AG04450 (cell line): ENCODE measurements around the gene NTM. TPM values are rescaled to one million over a fixed set of nuclear protein-coding genes. Genes with fewer than 3 reads are reported as not detected.

Source experiments
- CTCF ChIA-PET: fragments of 300-600, 350-600 bp; formaldehyde crosslinking; extraction: SDS; loops from one replicate; lab custom pipeline; 2022; ENCODE audit warnings: antibody characterized with exemption, inconsistent platforms; lab: Charles Lee
- POLR2A ChIA-PET: fragments of 350-600 bp; formaldehyde crosslinking; extraction: SDS; loops from one replicate; lab custom pipeline; 2021; ENCODE audit warnings: antibody characterized with exemption, inconsistent platforms; lab: Yijun Ruan, JAX
- DNase-seq: peaks from one replicate; pipeline ENCODE4 v3.0.0-alpha.2; 2011; ENCODE audit warnings: low read depth, low spot score
- H3K27ac ChIP-seq: one replicate; pipeline ENCODE4 v1.5.1; 2012; ENCODE audit warnings: low read depth, low read length, control low read depth
- H3K27me3 ChIP-seq: one replicate; pipeline ENCODE4 v1.6.0; 2012; ENCODE audit warnings: low read length; ENCODE audit not compliant: control insufficient read depth, insufficient read depth
- H3K4me3 ChIP-seq: 2 replicates; pipeline ENCODE4 v1.5.1; 2011; ENCODE audit warnings: mild to moderate bottlenecking, low read depth, low read length, control low read depth
- H3K9me3 ChIP-seq: 2 replicates; pipeline ENCODE4 v1.5.1; 2012; ENCODE audit warnings: low read length; ENCODE audit not compliant: control insufficient read depth, insufficient read depth
- polyA plus RNA-seq: library from polyadenylated mRNA; depleted of rRNA; stranded (reverse); fragments of >200 nt; gene quantifications from 2 replicates; pipeline ENCODE4 v1.2.3, GENCODE V29; 2011
- TF ChIP-seq, protein P1 (sequence below): IDR thresholded peaks from 2 replicates; pipeline ENCODE4 v1.5.1; 2011; ENCODE audit warnings: low read depth, low read length, control low read depth, inconsistent platforms

Gene NTM
- polyA plus RNA-seq, 1 experiment: 26.9 TPM

DNA sequence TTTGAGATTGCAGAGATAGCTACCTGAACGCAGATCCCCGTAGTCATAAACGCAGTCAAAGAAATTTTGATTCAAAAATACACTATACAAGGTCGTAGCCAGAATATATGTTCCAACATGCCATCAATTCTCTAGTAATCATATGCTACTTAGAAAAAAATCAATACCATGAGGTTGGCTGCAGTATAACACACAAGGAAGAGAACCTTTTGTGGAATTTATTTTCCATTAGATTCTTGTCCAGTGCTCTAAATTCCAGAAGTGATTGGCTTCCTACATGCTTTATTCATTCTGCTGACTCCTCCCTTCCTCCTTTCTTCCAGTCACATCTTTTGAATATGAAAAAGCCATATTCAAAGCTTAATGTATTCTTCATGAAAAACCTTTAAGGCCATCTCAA lies 189.9 kb downstream of the NTM start:
- POLR2A ChIA-PET: no interaction called here

DNA sequence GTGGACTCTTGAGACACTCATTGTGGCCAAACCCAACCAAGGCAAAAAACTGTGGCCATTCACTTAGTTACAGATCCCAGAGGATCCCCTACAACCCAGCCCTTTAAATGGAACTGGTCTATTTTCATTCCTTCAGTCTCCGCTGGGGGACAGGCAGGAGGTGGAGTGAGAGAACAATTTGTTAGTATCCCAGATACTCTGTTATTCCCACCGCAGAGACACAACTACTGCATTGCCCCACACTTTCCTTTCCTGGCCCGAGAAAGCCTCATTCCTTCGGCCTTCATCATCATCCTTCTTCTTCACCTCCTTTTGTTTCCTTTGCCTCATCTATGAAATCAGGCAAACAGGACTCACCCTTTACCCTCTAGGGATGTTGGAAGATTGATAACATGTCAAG lies 191.1 kb downstream of the NTM start:
- H3K27ac ChIP-seq: no peak overlapping the region
- CTCF ChIA-PET: no interaction called here
- no peak for DNase-seq
- H3K4me3 ChIP-seq: no peak overlapping the region
- POLR2A ChIA-PET: no interaction called here
- no peaks in the 10 kb centered on the region for H3K27me3 ChIP-seq
- H3K9me3 ChIP-seq: no peaks in the 10 kb centered on the region
- TF ChIP-seq, protein P1, sequence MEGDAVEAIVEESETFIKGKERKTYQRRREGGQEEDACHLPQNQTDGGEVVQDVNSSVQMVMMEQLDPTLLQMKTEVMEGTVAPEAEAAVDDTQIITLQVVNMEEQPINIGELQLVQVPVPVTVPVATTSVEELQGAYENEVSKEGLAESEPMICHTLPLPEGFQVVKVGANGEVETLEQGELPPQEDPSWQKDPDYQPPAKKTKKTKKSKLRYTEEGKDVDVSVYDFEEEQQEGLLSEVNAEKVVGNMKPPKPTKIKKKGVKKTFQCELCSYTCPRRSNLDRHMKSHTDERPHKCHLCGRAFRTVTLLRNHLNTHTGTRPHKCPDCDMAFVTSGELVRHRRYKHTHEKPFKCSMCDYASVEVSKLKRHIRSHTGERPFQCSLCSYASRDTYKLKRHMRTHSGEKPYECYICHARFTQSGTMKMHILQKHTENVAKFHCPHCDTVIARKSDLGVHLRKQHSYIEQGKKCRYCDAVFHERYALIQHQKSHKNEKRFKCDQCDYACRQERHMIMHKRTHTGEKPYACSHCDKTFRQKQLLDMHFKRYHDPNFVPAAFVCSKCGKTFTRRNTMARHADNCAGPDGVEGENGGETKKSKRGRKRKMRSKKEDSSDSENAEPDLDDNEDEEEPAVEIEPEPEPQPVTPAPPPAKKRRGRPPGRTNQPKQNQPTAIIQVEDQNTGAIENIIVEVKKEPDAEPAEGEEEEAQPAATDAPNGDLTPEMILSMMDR: no peak

More for the DNA sequence above, 189.9 kb downstream of the NTM start:
- H3K9me3 ChIP-seq: no peaks in the 10 kb centered on the region
- DNase-seq: no peak
- no peaks in the 10 kb centered on the region for H3K27me3 ChIP-seq
- TF ChIP-seq, protein P1: no peak
- CTCF ChIA-PET: interaction anchor here (0.9 kb wide), 1 partner anchor 114 kb away, joined by 3 read pairs; no protein-coding TSS in a partner anchor
- H3K4me3 ChIP-seq: no peak overlapping the region
- no peak overlapping the region for H3K27ac ChIP-seq

DNA sequence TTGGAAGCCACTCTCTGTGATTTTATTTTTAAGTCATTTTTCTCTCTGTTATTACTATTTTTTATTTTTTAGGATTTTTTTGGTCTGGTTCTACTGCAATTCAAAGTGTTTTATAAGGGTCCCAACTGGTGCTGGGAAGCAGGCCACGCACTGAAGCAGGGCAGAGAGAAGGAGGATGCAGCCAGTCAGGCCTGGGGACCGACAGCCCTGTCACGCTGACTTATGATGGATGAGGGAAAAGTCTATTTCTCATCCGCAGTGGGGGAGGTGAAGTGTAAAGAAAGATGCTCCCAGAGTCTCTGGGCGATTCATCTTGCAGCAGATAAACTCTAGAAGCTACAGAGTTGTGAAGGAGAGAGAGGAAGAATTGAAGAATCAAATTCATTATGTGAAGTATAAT lies 191.6 kb downstream of the NTM start:
- no peak overlapping the region for H3K27ac ChIP-seq
- ChIA-PET POLR2A (no interaction called here), CTCF (no interaction called here)
- H3K27me3 ChIP-seq: no peaks in the 10 kb centered on the region
- TF ChIP-seq, protein P1: no peak
- DNase-seq: no peak
- H3K9me3 ChIP-seq: no peaks in the 10 kb centered on the region
- H3K4me3 ChIP-seq: no peak overlapping the region

DNA sequence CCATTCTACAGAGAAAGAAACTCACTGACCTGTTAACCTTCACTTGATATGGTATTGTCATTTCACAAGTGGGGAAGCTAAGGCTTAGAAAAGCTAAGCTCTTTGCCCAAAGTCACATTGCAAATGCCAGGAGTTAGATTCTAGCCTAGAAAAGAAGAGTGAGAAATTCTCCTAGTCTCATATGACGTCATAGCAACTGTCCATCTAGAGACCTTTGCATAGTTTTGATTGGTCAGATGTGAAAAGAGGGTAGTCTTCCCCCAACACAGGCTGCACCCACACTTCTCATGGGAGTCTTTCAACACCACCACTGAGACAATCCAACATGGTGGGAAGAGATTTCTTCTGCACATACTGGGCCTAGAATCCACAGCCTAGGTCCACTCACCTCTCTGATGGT lies 197.9 kb downstream of the NTM start:
- no peak for DNase-seq
- ChIA-PET CTCF (no interaction called here), POLR2A (no interaction called here)
- H3K9me3 ChIP-seq: no peaks in the 10 kb centered on the region
- TF ChIP-seq, protein P1: no peak
- no peak overlapping the region for H3K4me3 ChIP-seq
- H3K27ac ChIP-seq: no peak overlapping the region
- no peaks in the 10 kb centered on the region for H3K27me3 ChIP-seq

DNA sequence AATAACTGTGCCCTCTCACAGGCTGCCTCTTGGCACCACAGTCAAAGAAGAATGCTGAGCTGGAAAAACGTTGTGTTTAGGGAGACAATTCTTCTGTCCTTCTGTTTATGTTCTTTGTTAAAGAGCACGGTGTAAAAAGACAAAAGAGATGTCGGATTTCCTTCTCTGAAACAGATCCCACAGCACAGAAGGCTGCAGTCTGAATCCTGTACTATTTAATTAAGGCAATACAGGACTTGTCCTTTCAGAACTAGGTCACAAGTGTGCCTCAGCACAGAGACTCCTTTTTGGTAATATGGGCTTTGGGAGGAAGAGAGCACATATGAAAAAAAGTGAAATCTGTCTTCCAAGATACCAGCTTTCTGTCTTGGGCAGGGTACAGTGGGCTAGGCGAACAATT lies 201.2 kb downstream of the NTM start:
- no peak for DNase-seq
- ChIA-PET POLR2A (no interaction called here), CTCF (interaction anchor here (1.7 kb wide), 1 partner anchor 8 kb away, joined by 5 read pairs; no protein-coding TSS in a partner anchor)
- no peaks in the 10 kb centered on the region for H3K9me3 ChIP-seq
- H3K27me3 ChIP-seq: peaks cover 2% of the 10 kb centered on the region
- no peak overlapping the region for H3K4me3 ChIP-seq
- no peak overlapping the region for H3K27ac ChIP-seq
- TF ChIP-seq, protein P1: no peak
